Ishikawa (cell line): Measurements from ENCODE around the gene RBPMS2.

Experiments used
- CEBPB ChIP-seq: IDR thresholded peaks from 2 replicates; pipeline ENCODE4 v1.6.1; 2012
- CREB1 ChIP-seq: IDR thresholded peaks from 2 replicates; pipeline ENCODE4 v1.6.1; 2012; ENCODE audit warnings: low read depth
- EGR1 ChIP-seq: IDR thresholded peaks from 2 replicates; pipeline ENCODE4 v1.6.1; 2012
- EP300 ChIP-seq: IDR thresholded peaks from 2 replicates; pipeline ENCODE4 v1.6.1; 2012; ENCODE audit warnings: borderline replicate concordance
- FOXM1 ChIP-seq: IDR thresholded peaks from 2 replicates; pipeline ENCODE4 v1.6.1; 2012; ENCODE audit warnings: low read depth, borderline replicate concordance
- NFIC ChIP-seq: IDR thresholded peaks from 2 replicates; pipeline ENCODE4 v1.6.1; 2012
- RAD21 ChIP-seq: IDR thresholded peaks from 2 replicates; pipeline ENCODE4 v1.6.1; 2012; ENCODE audit warnings: low read depth
- TAF1 ChIP-seq: IDR thresholded peaks from 2 replicates; pipeline ENCODE4 v1.6.1; 2012; ENCODE audit warnings: low read depth, mild to moderate bottlenecking
- TCF12 ChIP-seq: IDR thresholded peaks from 2 replicates; pipeline ENCODE4 v1.6.1; 2012; ENCODE audit warnings: low read depth
- TEAD4 ChIP-seq: IDR thresholded peaks from 2 replicates; pipeline ENCODE4 v1.6.1; 2012
- YY1 ChIP-seq: IDR thresholded peaks from 2 replicates; pipeline ENCODE4 v1.6.1; 2012; ENCODE audit warnings: low read depth
- ZBTB7A ChIP-seq: IDR thresholded peaks from 2 replicates; pipeline ENCODE4 v1.6.1; 2012; ENCODE audit warnings: low read depth
- TF ChIP-seq, protein P1 (sequence below): IDR thresholded peaks from 2 replicates; pipeline ENCODE4 v1.6.1; 2012
- TF ChIP-seq, protein P2 (sequence below): IDR thresholded peaks from 2 replicates; pipeline ENCODE4 v1.6.1; 2012
- TF ChIP-seq, protein P3 (sequence below): IDR thresholded peaks from 2 replicates; pipeline ENCODE4 v1.6.1; 2012; ENCODE audit warnings: low read depth, mild to moderate bottlenecking

Gene RBPMS2

DNA sequence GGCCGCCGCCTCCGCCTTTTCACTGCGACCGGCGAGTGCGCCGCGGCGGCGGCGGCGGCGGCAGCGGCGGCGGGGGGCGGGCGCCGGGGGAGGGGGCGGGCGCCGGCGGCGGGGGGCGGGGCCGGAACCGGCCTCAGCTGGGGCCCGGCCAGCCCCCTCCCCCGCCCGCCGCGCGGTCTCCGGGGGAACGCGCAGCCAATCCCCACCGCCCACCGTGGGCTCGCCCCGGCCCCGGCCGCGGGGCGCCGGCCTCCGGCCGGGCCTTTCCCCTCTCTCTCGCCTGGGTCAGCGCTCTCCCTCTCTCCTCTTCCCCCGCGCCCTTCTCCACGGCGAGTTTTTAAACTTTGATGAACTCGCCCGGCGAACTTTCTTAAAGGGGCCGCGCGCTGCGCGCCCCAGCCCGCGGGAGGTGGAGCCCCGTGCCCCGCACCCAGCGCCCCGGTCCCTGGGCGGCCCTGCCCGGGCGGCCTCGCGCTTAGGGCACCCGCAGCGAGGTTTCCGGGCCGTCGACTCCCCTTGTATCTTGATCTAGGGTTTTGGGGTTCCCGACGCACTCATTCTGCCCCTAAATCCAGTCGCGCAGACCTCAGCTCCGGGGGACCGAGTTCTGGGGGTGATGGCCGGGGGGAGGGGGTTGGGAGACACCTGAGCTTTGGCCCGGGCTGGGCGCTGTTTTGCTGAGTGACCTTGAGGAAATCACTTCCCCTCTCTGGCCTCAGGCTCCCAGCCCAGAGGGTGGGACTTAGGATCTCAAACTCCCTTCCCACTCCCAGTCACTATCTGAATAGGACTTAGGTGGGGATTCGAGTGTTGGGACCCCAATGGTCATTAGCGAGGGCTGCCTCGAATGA lies at the start of gene RBPMS2:
Gene RBPMS2, minus strand, starts transcription at position 39 of the 851 bp plus-strand sequence. CDS start 270 bp downstream, outside the sequence.
- TF ChIP-seq EP300 (no peak), ZBTB7A (no peak), RAD21 (no peak), NFIC (no peak), TAF1 (no peak)
- TF ChIP-seq, protein P1, sequence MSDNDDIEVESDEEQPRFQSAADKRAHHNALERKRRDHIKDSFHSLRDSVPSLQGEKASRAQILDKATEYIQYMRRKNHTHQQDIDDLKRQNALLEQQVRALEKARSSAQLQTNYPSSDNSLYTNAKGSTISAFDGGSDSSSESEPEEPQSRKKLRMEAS = no peak

DNA sequence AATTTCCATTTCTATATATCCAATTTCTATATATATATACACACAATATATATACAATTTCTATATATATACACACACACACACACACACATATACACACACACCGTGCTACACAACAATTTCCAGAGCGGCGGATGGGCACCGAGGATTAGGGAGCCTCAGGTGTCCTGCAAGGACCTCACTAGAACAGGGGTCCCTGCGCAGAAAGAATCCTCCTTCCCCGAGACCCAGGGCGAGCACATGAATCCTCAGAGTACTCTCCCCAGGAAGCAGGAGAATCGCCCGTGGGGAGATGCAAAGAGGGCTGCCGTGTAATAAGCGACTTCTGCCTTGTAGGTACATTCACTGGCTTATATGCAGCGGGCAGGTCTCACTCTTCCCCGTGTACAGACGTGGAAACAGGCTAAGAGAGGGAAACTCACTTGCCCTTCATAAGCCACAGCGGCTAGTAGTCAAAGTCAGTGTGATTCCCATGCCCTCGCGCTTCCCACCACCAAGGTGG lies 49.6 kb upstream of the RBPMS2 start:
- TF ChIP-seq, protein P1 = no peak
- TF ChIP-seq YY1 = no peak

DNA sequence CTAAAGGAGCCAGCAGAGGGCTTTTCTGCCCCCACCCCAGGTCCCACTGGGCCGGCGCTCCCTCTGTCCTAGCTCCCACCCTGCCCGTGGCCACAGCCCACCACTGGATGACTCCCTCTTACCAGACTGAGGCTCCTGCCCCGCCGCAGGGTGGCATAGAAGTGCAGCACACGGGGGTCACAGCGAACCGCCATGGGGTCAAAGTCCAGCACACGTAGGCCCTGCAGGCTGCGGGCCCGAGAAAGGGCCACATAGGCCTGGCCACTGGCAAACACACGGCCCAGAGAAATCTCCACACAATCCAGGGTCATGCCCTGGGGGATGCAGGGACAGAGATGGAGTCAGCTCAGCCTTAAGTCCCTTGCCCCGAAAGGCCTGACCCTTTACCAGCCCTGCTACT lies 41.1 kb upstream of the RBPMS2 start:
- TF ChIP-seq TCF12 (no peak), YY1 (no peak), CREB1 (no peak), EGR1 (no peak), CEBPB (no peak)
- TF ChIP-seq, protein P2, sequence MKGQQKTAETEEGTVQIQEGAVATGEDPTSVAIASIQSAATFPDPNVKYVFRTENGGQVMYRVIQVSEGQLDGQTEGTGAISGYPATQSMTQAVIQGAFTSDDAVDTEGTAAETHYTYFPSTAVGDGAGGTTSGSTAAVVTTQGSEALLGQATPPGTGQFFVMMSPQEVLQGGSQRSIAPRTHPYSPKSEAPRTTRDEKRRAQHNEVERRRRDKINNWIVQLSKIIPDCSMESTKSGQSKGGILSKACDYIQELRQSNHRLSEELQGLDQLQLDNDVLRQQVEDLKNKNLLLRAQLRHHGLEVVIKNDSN = no peak

DNA sequence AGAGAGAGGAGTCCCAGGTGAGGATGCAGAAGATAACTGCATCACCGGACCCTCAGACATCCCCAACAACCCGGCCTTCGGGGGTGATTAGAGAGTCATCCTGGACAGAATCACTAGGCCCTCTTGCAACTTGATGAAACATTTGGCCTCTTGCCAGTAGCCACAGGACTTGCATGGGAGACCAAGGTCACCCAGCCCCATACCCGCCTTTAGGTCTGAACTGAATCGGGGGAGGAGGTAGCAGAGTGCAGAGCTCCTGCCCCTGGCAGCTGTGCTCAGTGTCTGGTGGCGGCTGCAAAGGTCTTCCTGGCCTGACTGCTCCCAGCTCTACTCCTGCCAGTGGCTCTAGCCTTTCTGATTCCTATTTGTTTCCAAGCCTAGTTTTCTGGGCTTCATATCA lies 37.7 kb upstream of the RBPMS2 start:
- TF ChIP-seq NFIC (peak; percentile 24; the same call in 1 of the 2 replicates), CEBPB (no peak)

DNA sequence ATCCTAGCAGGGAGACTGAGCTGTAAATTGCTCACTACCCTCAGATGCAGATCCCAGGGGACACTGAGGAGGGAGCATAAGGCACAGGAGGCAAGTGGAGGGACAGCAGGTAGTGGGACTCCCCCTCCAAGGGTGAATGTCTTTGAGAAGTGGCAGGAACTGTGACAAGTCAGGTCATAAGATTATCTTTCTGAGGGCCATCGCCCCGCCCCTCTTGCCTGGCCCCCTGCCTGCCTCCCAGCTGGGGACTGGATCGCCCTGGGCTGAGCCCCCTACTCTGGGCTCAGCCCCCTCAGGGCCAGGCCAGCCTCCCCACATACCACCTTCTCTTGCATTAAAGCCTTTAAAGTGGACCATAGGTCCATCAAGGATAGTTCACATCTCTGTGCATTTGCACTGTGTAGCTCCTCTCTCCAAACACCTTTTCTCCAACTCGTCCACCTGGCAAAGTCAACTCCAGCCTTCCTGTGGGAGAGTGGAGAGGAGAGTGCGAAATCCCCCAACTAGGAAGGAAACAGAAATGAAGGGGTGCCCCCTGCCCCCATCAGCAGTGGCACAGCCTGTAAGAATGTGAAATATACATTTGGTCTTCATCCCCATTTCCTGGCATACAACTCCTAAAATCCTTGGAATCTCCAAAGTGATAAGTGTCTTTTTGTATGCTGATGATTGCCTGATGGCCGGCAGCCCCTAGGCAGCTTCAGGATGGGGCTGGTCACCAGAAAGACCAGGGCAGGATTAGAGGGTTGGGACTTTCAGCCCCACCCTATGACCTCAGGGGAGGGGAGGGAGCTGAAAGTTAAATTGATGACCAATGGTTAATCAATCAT lies 35.3 kb upstream of the RBPMS2 start:
- TF ChIP-seq EP300 (no peak), RAD21 (no peak), CREB1 (no peak), NFIC (no peak), TAF1 (no peak), EGR1 (no peak), CEBPB (no peak), YY1 (no peak)
- TF ChIP-seq, protein P2 = no peak

DNA sequence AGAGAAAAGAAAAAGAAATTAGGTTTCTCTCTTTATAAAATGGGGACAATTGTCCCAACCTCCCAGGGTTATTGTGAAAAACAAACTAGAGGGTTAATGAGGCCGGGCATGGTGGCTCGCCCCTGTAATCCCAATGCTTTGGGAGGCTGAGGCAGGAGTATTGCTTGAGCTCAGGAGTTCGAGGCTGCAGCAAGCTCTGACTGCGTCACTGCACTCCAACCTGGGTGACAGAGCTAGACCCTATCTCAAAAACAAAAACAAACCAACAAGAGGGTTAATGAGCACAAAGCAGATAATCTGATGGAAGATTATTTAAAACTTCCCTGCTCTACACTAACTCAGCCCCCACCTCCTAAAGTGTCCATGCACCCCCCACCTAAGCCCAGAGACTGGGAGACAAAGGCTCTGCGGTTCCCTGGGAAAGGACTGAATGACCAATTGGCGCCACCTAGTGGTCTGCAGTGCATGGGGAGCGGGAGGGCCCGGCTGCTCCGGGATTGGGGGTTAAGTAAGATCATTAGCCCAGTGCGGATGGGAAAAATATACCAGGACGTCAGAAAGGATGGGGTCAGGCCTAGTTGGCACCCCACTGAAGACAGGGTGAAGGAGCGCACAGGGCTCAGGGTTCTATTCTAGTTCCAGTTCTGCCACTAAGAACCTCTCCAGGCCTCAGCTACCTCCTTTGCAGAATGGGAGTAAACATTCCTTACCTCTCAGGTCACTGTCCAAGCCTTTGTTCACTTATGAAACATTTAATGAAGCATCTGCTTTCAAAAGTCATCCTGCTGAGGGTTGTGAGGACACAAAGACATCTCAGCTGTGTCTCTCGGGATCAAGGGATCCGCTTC lies 34.5 kb upstream of the RBPMS2 start:
- TF ChIP-seq EP300 (no peak), EGR1 (no peak), RAD21 (peak; percentile 96), TEAD4 (no peak)

DNA sequence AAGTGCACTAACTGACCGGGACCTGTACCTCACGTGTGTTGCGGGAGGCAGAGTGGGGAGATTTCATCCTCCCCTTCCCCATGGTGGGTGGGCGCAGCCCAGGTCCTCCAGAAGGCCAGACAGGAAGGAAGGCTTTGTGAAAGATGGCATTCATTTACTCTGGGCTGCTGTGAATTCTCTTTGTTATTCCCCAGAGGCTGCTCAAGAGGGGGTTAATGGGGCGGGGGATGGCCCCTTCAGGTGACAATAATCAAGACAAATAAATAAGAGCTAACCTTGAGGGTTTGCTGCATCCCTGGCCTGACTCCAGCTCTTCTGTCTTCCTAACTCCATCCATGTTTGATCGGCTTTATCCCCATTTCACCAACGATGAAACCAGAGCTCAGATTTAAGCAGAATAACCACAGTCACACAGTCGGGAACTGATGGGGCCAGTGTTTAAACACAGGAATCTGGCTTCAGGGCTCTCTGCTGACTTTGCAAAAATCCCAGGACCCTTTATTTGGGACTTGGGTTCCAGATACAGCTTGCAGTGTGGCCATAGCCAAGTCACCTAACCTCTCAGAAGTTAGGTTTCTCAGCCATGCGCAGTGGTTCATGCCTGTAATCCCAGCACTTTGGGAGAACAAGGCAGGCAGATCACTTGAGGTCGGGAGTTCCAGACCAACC lies 33.5 kb upstream of the RBPMS2 start:
- TF ChIP-seq CEBPB = no peak
- TF ChIP-seq TEAD4 = no peak
- no peak for TF ChIP-seq TAF1
- no peak for TF ChIP-seq CREB1
- TF ChIP-seq TCF12 = no peak
- no peak for TF ChIP-seq FOXM1
- TF ChIP-seq RAD21 = no peak
- no peak for TF ChIP-seq ZBTB7A
- TF ChIP-seq, protein P2 = no peak
- TF ChIP-seq, protein P1 = no peak

DNA sequence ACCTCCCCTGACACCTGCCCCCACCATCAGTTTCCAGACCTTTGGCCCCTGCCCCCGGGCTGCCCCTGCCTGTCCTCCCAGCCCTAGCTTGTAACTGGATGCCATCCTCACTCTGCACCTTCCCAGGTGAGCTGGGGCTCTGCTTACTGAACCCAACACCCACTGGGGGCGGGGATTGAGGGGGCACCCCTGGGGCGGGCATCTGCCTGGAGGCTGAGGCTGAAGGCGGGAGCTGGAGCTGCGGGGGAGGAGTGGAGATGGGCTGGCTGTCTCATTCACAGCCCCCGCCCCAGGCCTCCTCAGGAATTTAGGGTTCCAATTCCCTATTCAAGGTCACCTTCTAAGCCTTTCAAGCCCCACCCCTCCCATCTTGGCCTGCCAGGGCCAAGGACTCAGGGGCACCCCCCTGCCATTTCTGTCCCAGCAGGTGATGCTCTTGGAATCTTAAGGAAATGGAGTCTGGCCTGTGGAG lies 32.4 kb upstream of the RBPMS2 start:
- TF ChIP-seq, protein P3, sequence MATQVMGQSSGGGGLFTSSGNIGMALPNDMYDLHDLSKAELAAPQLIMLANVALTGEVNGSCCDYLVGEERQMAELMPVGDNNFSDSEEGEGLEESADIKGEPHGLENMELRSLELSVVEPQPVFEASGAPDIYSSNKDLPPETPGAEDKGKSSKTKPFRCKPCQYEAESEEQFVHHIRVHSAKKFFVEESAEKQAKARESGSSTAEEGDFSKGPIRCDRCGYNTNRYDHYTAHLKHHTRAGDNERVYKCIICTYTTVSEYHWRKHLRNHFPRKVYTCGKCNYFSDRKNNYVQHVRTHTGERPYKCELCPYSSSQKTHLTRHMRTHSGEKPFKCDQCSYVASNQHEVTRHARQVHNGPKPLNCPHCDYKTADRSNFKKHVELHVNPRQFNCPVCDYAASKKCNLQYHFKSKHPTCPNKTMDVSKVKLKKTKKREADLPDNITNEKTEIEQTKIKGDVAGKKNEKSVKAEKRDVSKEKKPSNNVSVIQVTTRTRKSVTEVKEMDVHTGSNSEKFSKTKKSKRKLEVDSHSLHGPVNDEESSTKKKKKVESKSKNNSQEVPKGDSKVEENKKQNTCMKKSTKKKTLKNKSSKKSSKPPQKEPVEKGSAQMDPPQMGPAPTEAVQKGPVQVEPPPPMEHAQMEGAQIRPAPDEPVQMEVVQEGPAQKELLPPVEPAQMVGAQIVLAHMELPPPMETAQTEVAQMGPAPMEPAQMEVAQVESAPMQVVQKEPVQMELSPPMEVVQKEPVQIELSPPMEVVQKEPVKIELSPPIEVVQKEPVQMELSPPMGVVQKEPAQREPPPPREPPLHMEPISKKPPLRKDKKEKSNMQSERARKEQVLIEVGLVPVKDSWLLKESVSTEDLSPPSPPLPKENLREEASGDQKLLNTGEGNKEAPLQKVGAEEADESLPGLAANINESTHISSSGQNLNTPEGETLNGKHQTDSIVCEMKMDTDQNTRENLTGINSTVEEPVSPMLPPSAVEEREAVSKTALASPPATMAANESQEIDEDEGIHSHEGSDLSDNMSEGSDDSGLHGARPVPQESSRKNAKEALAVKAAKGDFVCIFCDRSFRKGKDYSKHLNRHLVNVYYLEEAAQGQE = no peak
- TF ChIP-seq, protein P1 = no peak
- TF ChIP-seq ZBTB7A (no peak), EGR1 (no peak), NFIC (no peak), RAD21 (no peak), TEAD4 (no peak)
- TF ChIP-seq, protein P2 = no peak
